Colonic mucosa (tissue), 4 donors: Measurements from ENCODE around the gene CDH4. TPM values are rescaled to one million over a fixed set of nuclear protein-coding genes. Genes with fewer than 3 reads are reported as not detected.

ENCODE experiments used
- DNase-seq: peaks from one replicate; pipeline ENCODE4 v3.0.0-alpha.2; 2020
- H3K27ac ChIP-seq: fragments of 200-600 bp; one replicate; pipeline ENCODE4 v1.8.0; 2021
- H3K27me3 ChIP-seq: fragments of 200-600 bp; one replicate; pipeline ENCODE4 v1.8.0; 2021
- H3K36me3 ChIP-seq: fragments of 200-600 bp; one replicate; pipeline ENCODE4 v1.8.0; 2021
- H3K4me1 ChIP-seq: fragments of 200-600 bp; one replicate; pipeline ENCODE4 v1.8.0; 2021; ENCODE audit warnings: mild to moderate bottlenecking
- H3K4me3 ChIP-seq: fragments of 200-600 bp; one replicate; pipeline ENCODE4 v1.8.0; 2021
- H3K9ac ChIP-seq, 2 donors: one replicate each; pipeline ENCODE4 v1.7.0; 2013; ENCODE audit warnings: control low read depth in 2 of 2, low read depth in 2 of 2, low read length in 2 of 2
- H3K9me3 ChIP-seq: fragments of 200-600 bp; one replicate; pipeline ENCODE4 v1.8.0; 2021
- CTCF ChIP-seq: fragments of 200-600 bp; IDR thresholded peaks from one replicate; pipeline ENCODE4 v1.8.0; 2022; ENCODE audit warnings: antibody characterized with exemption, mild to moderate bottlenecking
- intact Hi-C: fragments of 100-400 bp; cut with DNase I; formaldehyde crosslinking; loops from one replicate; pipeline ENCODE4 v1.14.1; 2022
- total RNA-seq, 2 donors: library from RNA; stranded (reverse); fragmentation: NEBNext Ultra II Directional in 1 of 2; extraction: Animal tissue kit (Norgen Biotek cat#: 25700) in 1 of 2; gene quantifications; one replicate each; pipeline ENCODE4 v1.2.1, GENCODE V29; 2021
- donor health status: healthy.
- donor health status: DM: no; HTN: no; CAD: no.
- donor health status: DM: no; HTN: no; CAD: no.

The CDH4 gene
- total RNA-seq, 2 donors from 2014 or later = 0.08 TPM; not detected in 1

GRCh38 chr20:61328911-61329558, 77.0 kb downstream of the CDH4 start:
- no peaks in the 10 kb centered on the region for H3K36me3 ChIP-seq
- no peak overlapping the region for H3K9ac ChIP-seq
- intact Hi-C loops = no loop called here
- H3K4me3 ChIP-seq = no peak overlapping the region
- DNase-seq = no peak
- no peak for TF ChIP-seq CTCF
- H3K27me3 ChIP-seq = no peaks in the 10 kb centered on the region
- H3K4me1 ChIP-seq = no peaks in the 10 kb centered on the region
- no peaks in the 10 kb centered on the region for H3K9me3 ChIP-seq
- H3K27ac ChIP-seq = no peak overlapping the region

- no peaks in the 10 kb centered on the region for H3K4me1 ChIP-seq
- no peak overlapping the region for H3K9ac ChIP-seq
- H3K9me3 ChIP-seq = no peaks in the 10 kb centered on the region
- H3K36me3 ChIP-seq = no peaks in the 10 kb centered on the region
- H3K27ac ChIP-seq = no peak overlapping the region
- no peak for TF ChIP-seq CTCF
- no peak for DNase-seq
- intact Hi-C loops = no loop called here
- no peaks in the 10 kb centered on the region for H3K27me3 ChIP-seq
- H3K4me3 ChIP-seq = no peak overlapping the region
Observed at GRCh38 chr20:61330441-61330840, 78.4 kb downstream of the CDH4 start.

GRCh38 chr20:61331543-61331942, 79.5 kb downstream of the CDH4 start:
- Histone ChIP-seq H3K9ac (no peak overlapping the region), H3K9me3 (no peaks in the 10 kb centered on the region), H3K27me3 (no peaks in the 10 kb centered on the region), H3K4me1 (no peaks in the 10 kb centered on the region), H3K36me3 (no peaks in the 10 kb centered on the region), H3K27ac (no peak overlapping the region), H3K4me3 (no peak overlapping the region)
- TF ChIP-seq CTCF = no peak
- no peak for DNase-seq
- intact Hi-C loops = no loop called here

GRCh38 chr20:61332016-61332975, 80.2 kb downstream of the CDH4 start:
- no peak overlapping the region for H3K27ac ChIP-seq
- no peak overlapping the region for H3K9ac ChIP-seq
- no peaks in the 10 kb centered on the region for H3K9me3 ChIP-seq
- no peak overlapping the region for H3K4me3 ChIP-seq
- no peaks in the 10 kb centered on the region for H3K4me1 ChIP-seq
- no peak for DNase-seq
- H3K27me3 ChIP-seq = no peaks in the 10 kb centered on the region
- no peaks in the 10 kb centered on the region for H3K36me3 ChIP-seq
- no peak for TF ChIP-seq CTCF
- intact Hi-C loops = no loop called here

- no peaks in the 10 kb centered on the region for H3K27me3 ChIP-seq
- H3K27ac ChIP-seq = no peak overlapping the region
- no peak overlapping the region for H3K4me3 ChIP-seq
- H3K9ac ChIP-seq = no peak overlapping the region
- TF ChIP-seq CTCF = no peak
- no peaks in the 10 kb centered on the region for H3K4me1 ChIP-seq
- no peaks in the 10 kb centered on the region for H3K9me3 ChIP-seq
- intact Hi-C loops = no loop called here
- DNase-seq = no peak
- H3K36me3 ChIP-seq = no peaks in the 10 kb centered on the region
Observed at GRCh38 chr20:61333484-61334108, 81.5 kb downstream of the CDH4 start.
